HepG2 (cell line): ENCODE measurements around the gene PYGB. TPM values are rescaled to one million over a fixed set of nuclear protein-coding genes. Genes with fewer than 3 reads are reported as not detected.

Experiments
- ATF5 ChIP-seq: sonication (generic); formaldehyde crosslinking; IDR thresholded peaks from 2 replicates; pipeline ENCODE4 v1.4.0; 2020; ENCODE audit warnings: mild to moderate bottlenecking, low read depth, missing genetic modification reagents
- CENPBD1 ChIP-seq: sonication (generic); formaldehyde crosslinking; IDR thresholded peaks from 2 replicates; pipeline ENCODE4 v1.8.0; 2022; ENCODE audit warnings: missing genetic modification reagents, low read depth, mild to moderate bottlenecking, borderline replicate concordance
- ETS1 ChIP-seq: sonication (generic); formaldehyde crosslinking; IDR thresholded peaks from 2 replicates; pipeline ENCODE4 v1.4.0; 2020; ENCODE audit warnings: missing genetic modification reagents
- ISX ChIP-seq: sonication (generic); formaldehyde crosslinking; conservative IDR thresholded peaks from 2 replicates; pipeline ENCODE4 v1.5.0; 2020; ENCODE audit warnings: missing genetic modification reagents
- KLF11 ChIP-seq: IDR thresholded peaks from 2 replicates; pipeline ENCODE4 v1.6.1; 2016; ENCODE audit warnings: missing compliant biosample characterization
- KMT2A ChIP-seq: sonication (generic); formaldehyde crosslinking; IDR thresholded peaks from 2 replicates; pipeline ENCODE4 v1.4.0; 2020; ENCODE audit warnings: missing genetic modification reagents
- SMAD9 ChIP-seq: sonication (generic); formaldehyde crosslinking; IDR thresholded peaks from 2 replicates; pipeline ENCODE4 v1.5.1; 2020; ENCODE audit warnings: mild to moderate bottlenecking, missing genetic modification reagents
- TSC22D2 ChIP-seq: sonication (generic); formaldehyde crosslinking; IDR thresholded peaks from 2 replicates; pipeline ENCODE4 v1.5.1; 2020; ENCODE audit warnings: missing genetic modification reagents, mild to moderate bottlenecking, borderline replicate concordance
- ZFP82 ChIP-seq: sonication (generic); formaldehyde crosslinking; IDR thresholded peaks from 2 replicates; pipeline ENCODE4 v1.5.1; 2020; ENCODE audit warnings: mild to moderate bottlenecking, missing genetic modification reagents, borderline replicate concordance
- ZNF101 ChIP-seq: sonication (generic); formaldehyde crosslinking; IDR thresholded peaks from 2 replicates; pipeline ENCODE4 v1.4.0; 2020; ENCODE audit warnings: mild to moderate bottlenecking, low read depth, missing genetic modification reagents, borderline replicate concordance
- ZNF124 ChIP-seq: sonication (generic); formaldehyde crosslinking; IDR thresholded peaks from 2 replicates; pipeline ENCODE4 v1.4.0; 2020; ENCODE audit warnings: missing genetic modification reagents
- ZNF20 ChIP-seq: sonication (generic); formaldehyde crosslinking; IDR thresholded peaks from 2 replicates; pipeline ENCODE4 v1.4.0; 2020; ENCODE audit warnings: mild to moderate bottlenecking, moderate library complexity, missing genetic modification reagents
- ZNF460 ChIP-seq: sonication (generic); formaldehyde crosslinking; IDR thresholded peaks from 2 replicates; pipeline ENCODE4 v1.5.1; 2020; ENCODE audit warnings: missing genetic modification reagents, mild to moderate bottlenecking, borderline replicate concordance
- ZNF552 ChIP-seq: sonication (generic); formaldehyde crosslinking; IDR thresholded peaks from 2 replicates; pipeline ENCODE4 v1.9.0; 2022; ENCODE audit warnings: missing genetic modification reagents, mild to moderate bottlenecking, borderline replicate concordance
- ZNF773 ChIP-seq: sonication (generic); formaldehyde crosslinking; IDR thresholded peaks from 2 replicates; pipeline ENCODE4 v1.4.0; 2020; ENCODE audit warnings: missing genetic modification reagents, borderline replicate concordance
- ZNF776 ChIP-seq: sonication (generic); formaldehyde crosslinking; IDR thresholded peaks from 2 replicates; pipeline ENCODE4 v1.4.0; 2020; ENCODE audit warnings: mild to moderate bottlenecking, missing genetic modification reagents
- ZNF878 ChIP-seq: sonication (generic); formaldehyde crosslinking; IDR thresholded peaks from 2 replicates; pipeline ENCODE4 v1.8.1; 2023; ENCODE audit warnings: mild to moderate bottlenecking, missing genetic modification reagents, moderate library complexity
- polyA plus RNA-seq, 8 experiments: library from polyadenylated mRNA; depleted of rRNA in 3 of 8; stranded (reverse) in 7 of 8; unstranded in 1 of 8; fragments of >200 nt; fragmentation: Illumina TruSeq in 4 of 8; extraction: Trizol in 4 of 8; gene quantifications; 2 replicates each; pipeline versions ENCODE4 v1.2.1 to v1.2.3, GENCODE V29; 2011 to 2016; ENCODE audit warnings: low read depth in 4 of 8, missing spikeins in 1 of 8, mixed read lengths in 1 of 8; ENCODE audit not compliant: insufficient read depth in 1 of 8
- total RNA-seq, 5 experiments: library from RNA; depleted of rRNA; stranded (reverse); fragments of >200 nt; fragmentation: Illumina TruSeq; extraction: Trizol; gene quantifications; 2 replicates each; pipeline ENCODE4 v1.2.3, GENCODE V29; 2016; ENCODE audit warnings: low read depth in 1 of 5
- TF ChIP-seq, protein P1 (sequence below): sonication (generic); formaldehyde crosslinking; IDR thresholded peaks from 2 replicates; pipeline ENCODE4 v1.5.1; 2020; ENCODE audit warnings: mild to moderate bottlenecking, missing genetic modification reagents, moderate library complexity
- TF ChIP-seq, protein P2 (sequence below): sonication (generic); formaldehyde crosslinking; IDR thresholded peaks from 2 replicates; pipeline ENCODE4 v1.4.0; 2020; ENCODE audit warnings: missing genetic modification reagents
- TF ChIP-seq, protein P3 (sequence below): sonication (generic); formaldehyde crosslinking; IDR thresholded peaks from 2 replicates; pipeline ENCODE4 v1.5.0; 2020; ENCODE audit warnings: mild to moderate bottlenecking, missing genetic modification reagents

PYGB gene
- total and polyA plus RNA-seq, 2 of the 13 experiments (the other 11 are each of a cell fraction or from before 2014, with no cell fraction given), result 24.2 to 86.3 TPM

DNA sequence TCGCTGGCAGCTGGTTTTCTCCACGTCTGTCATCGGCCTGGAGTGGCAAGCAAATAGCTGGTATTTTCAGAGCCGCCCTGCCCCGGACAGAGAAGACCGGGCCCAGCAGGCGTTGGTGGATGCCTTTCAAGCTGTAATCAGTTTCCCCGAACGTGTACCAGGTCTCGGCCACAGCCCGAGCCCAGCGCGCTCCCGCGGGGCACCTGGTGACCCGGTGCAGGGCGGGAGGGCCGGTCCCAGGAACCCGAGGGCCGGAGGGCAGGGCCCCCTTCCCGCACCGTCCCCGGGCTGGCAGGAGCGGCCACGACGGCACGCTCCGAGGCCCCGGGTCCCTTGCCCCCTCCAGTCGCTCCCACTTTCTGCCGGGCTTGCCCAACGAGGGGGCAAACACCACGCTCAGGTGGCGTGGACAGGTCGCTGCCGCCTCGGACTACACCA, 348 bp upstream of the PYGB start (continued):
- TF ChIP-seq, protein P1, sequence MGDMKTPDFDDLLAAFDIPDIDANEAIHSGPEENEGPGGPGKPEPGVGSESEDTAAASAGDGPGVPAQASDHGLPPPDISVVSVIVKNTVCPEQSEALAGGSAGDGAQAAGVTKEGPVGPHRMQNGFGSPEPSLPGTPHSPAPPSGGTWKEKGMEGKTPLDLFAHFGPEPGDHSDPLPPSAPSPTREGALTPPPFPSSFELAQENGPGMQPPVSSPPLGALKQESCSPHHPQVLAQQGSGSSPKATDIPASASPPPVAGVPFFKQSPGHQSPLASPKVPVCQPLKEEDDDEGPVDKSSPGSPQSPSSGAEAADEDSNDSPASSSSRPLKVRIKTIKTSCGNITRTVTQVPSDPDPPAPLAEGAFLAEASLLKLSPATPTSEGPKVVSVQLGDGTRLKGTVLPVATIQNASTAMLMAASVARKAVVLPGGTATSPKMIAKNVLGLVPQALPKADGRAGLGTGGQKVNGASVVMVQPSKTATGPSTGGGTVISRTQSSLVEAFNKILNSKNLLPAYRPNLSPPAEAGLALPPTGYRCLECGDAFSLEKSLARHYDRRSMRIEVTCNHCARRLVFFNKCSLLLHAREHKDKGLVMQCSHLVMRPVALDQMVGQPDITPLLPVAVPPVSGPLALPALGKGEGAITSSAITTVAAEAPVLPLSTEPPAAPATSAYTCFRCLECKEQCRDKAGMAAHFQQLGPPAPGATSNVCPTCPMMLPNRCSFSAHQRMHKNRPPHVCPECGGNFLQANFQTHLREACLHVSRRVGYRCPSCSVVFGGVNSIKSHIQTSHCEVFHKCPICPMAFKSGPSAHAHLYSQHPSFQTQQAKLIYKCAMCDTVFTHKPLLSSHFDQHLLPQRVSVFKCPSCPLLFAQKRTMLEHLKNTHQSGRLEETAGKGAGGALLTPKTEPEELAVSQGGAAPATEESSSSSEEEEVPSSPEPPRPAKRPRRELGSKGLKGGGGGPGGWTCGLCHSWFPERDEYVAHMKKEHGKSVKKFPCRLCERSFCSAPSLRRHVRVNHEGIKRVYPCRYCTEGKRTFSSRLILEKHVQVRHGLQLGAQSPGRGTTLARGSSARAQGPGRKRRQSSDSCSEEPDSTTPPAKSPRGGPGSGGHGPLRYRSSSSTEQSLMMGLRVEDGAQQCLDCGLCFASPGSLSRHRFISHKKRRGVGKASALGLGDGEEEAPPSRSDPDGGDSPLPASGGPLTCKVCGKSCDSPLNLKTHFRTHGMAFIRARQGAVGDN, result peak; percentile 95
- TF ChIP-seq, protein P2, sequence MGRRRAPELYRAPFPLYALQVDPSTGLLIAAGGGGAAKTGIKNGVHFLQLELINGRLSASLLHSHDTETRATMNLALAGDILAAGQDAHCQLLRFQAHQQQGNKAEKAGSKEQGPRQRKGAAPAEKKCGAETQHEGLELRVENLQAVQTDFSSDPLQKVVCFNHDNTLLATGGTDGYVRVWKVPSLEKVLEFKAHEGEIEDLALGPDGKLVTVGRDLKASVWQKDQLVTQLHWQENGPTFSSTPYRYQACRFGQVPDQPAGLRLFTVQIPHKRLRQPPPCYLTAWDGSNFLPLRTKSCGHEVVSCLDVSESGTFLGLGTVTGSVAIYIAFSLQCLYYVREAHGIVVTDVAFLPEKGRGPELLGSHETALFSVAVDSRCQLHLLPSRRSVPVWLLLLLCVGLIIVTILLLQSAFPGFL (CRISPR knock-in tag), result 0 out of 2 replicates have a peak, but pooled peaks have one; percentile 9
- no peak; the same call in 1 of the 2 replicates for TF ChIP-seq KMT2A (CRISPR knock-in tag)
- TF ChIP-seq ZNF124 (CRISPR knock-in tag), result no peak
- no peak for TF ChIP-seq ZNF776
- no peak for TF ChIP-seq CENPBD1
- no peak for TF ChIP-seq ZNF101 (CRISPR knock-in tag)
- peak; percentile 24; the same call in 1 of the 2 replicates for TF ChIP-seq ZFP82 (CRISPR knock-in tag)
- TF ChIP-seq, protein P3, sequence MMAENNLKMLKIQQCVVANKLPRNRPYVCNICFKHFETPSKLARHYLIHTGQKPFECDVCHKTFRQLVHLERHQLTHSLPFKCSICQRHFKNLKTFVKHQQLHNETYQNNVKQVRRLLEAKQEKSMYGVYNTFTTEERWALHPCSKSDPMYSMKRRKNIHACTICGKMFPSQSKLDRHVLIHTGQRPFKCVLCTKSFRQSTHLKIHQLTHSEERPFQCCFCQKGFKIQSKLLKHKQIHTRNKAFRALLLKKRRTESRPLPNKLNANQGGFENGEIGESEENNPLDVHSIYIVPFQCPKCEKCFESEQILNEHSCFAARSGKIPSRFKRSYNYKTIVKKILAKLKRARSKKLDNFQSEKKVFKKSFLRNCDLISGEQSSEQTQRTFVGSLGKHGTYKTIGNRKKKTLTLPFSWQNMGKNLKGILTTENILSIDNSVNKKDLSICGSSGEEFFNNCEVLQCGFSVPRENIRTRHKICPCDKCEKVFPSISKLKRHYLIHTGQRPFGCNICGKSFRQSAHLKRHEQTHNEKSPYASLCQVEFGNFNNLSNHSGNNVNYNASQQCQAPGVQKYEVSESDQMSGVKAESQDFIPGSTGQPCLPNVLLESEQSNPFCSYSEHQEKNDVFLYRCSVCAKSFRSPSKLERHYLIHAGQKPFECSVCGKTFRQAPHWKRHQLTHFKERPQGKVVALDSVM (CRISPR knock-in tag), result no peak; the same call in 1 of the 2 replicates
- TF ChIP-seq ETS1 (CRISPR knock-in tag), result peak; percentile 23; the same call in 1 of the 2 replicates
- no peak; the same call in 1 of the 2 replicates for TF ChIP-seq SMAD9 (CRISPR knock-in tag)
- TF ChIP-seq KLF11 (CRISPR knock-in tag), result no peak
- TF ChIP-seq ZNF773 (CRISPR knock-in tag), result no peak
- peak; percentile 88 for TF ChIP-seq ATF5 (CRISPR knock-in tag)
- TF ChIP-seq ZNF20 (CRISPR knock-in tag), result peak; percentile 74; the same call in 1 of the 2 replicates
- peak; percentile 88; the same call in 1 of the 2 replicates for TF ChIP-seq ISX
- TF ChIP-seq ZNF878 (CRISPR knock-in tag), result peak; percentile 4; the same call in 1 of the 2 replicates
- peak; percentile 2; the same call in 1 of the 2 replicates for TF ChIP-seq TSC22D2
- TF ChIP-seq ZNF460 (CRISPR knock-in tag), result peak; percentile 28; the same call in 1 of the 2 replicates
- 0 out of 2 replicates have a peak, but pooled peaks have one; percentile 56 for TF ChIP-seq ZNF552 (CRISPR knock-in tag)
